HepG2 (cell line): ENCODE measurements around the gene PPP4R2. TPM values are rescaled to one million over a fixed set of nuclear protein-coding genes. Genes with fewer than 3 reads are reported as not detected.

ENCODE experiments used
- BCL6 ChIP-seq: IDR thresholded peaks from 2 replicates; pipeline ENCODE4 v1.6.1; 2016; ENCODE audit warnings: missing genetic modification reagents, missing compliant biosample characterization
- CBX1 ChIP-seq: IDR thresholded peaks from one replicate; pipeline ENCODE4 v1.6.1; 2016; ENCODE audit warnings: antibody characterized with exemption, low read depth
- CBX5 ChIP-seq: sonication (generic); formaldehyde crosslinking; IDR thresholded peaks from 2 replicates; pipeline ENCODE4 v1.4.0; 2020; ENCODE audit warnings: missing genetic modification reagents, borderline replicate concordance
- FOXA1 ChIP-seq, 2 experiments: fragments of 450-650 bp in 1 of 2; sonication (generic) in 1 of 2; formaldehyde crosslinking in 1 of 2; IDR thresholded peaks; 2 replicates each; pipeline versions ENCODE4 v1.4.0 to v1.6.1; 2016 to 2020; ENCODE audit warnings: missing genetic modification reagents in 1 of 2
- HNRNPL ChIP-seq: fragments of 200-400 bp; formaldehyde crosslinking; IDR thresholded peaks from 2 replicates; pipeline ENCODE4 v1.6.1; 2017; ENCODE audit warnings: mild to moderate bottlenecking, low read depth, low read length
- HOXA7 ChIP-seq: sonication (generic); formaldehyde crosslinking; IDR thresholded peaks from 2 replicates; pipeline ENCODE4 v1.8.1; 2022; ENCODE audit warnings: mild to moderate bottlenecking, missing genetic modification reagents, moderate library complexity
- NFRKB ChIP-seq: fragments of 450-650 bp; IDR thresholded peaks from 2 replicates; pipeline ENCODE4 v1.6.1; 2017
- POLR2G ChIP-seq: fragments of 200-400 bp; formaldehyde crosslinking; IDR thresholded peaks from 2 replicates; pipeline ENCODE4 v1.6.1; 2018; ENCODE audit warnings: mild to moderate bottlenecking, low read depth, low read length, moderate library complexity
- SOX13 ChIP-seq, 3 experiments: fragments of 450-650 bp in 1 of 3; sonication (generic) in 1 of 3; formaldehyde crosslinking in 1 of 3; IDR thresholded peaks in 2 of 3; conservative IDR thresholded peaks in 1 of 3; 2 replicates each; pipeline versions ENCODE4 v1.5.0 to v1.6.1; 2016 to 2020; ENCODE audit warnings: antibody characterized with exemption in 1 of 3, mild to moderate bottlenecking in 1 of 3, missing compliant biosample characterization in 1 of 3, missing genetic modification reagents in 1 of 3, moderate library complexity in 1 of 3
- SRF ChIP-seq: IDR thresholded peaks from 2 replicates; pipeline ENCODE4 v1.6.1; 2011; ENCODE audit warnings: mild to moderate bottlenecking, low read depth, low read length, moderate library complexity
- THYN1 ChIP-seq: sonication (generic); formaldehyde crosslinking; IDR thresholded peaks from 2 replicates; pipeline ENCODE4 v1.8.1; 2023; ENCODE audit warnings: low read depth, mild to moderate bottlenecking, moderate library complexity, missing genetic modification reagents, borderline replicate concordance
- TSC22D2 ChIP-seq: sonication (generic); formaldehyde crosslinking; IDR thresholded peaks from 2 replicates; pipeline ENCODE4 v1.5.1; 2020; ENCODE audit warnings: missing genetic modification reagents, mild to moderate bottlenecking, borderline replicate concordance
- YEATS2 ChIP-seq: sonication (generic); formaldehyde crosslinking; IDR thresholded peaks from 2 replicates; pipeline ENCODE4 v1.4.0; 2020; ENCODE audit warnings: missing genetic modification reagents, borderline replicate concordance
- YY1 ChIP-seq: IDR thresholded peaks from 2 replicates; pipeline ENCODE4 v1.6.1; 2011; ENCODE audit warnings: low read length, low read depth, moderate library complexity, mild to moderate bottlenecking; ENCODE audit not compliant: insufficient read depth, insufficient replicate concordance
- ZFP41 ChIP-seq: sonication (generic); formaldehyde crosslinking; IDR thresholded peaks from 2 replicates; pipeline ENCODE4 v1.4.0; 2020; ENCODE audit warnings: mild to moderate bottlenecking, missing genetic modification reagents, borderline replicate concordance
- ZNF256 ChIP-seq: sonication (generic); formaldehyde crosslinking; conservative IDR thresholded peaks from 2 replicates; pipeline ENCODE4 v1.4.0; 2020; ENCODE audit warnings: missing genetic modification reagents
- ZNF34 ChIP-seq: sonication (generic); formaldehyde crosslinking; IDR thresholded peaks from 2 replicates; pipeline ENCODE4 v1.4.0; 2020; ENCODE audit warnings: mild to moderate bottlenecking, missing genetic modification reagents, borderline replicate concordance
- ZNF354B ChIP-seq: sonication (generic); formaldehyde crosslinking; IDR thresholded peaks from 2 replicates; pipeline ENCODE4 v1.8.0; 2022; ENCODE audit warnings: mild to moderate bottlenecking, missing genetic modification reagents
- ZNF891 ChIP-seq: sonication (generic); formaldehyde crosslinking; IDR thresholded peaks from 2 replicates; pipeline ENCODE4 v1.5.0; 2020; ENCODE audit warnings: mild to moderate bottlenecking, missing genetic modification reagents
- polyA plus RNA-seq, 8 experiments: library from polyadenylated mRNA; depleted of rRNA in 3 of 8; stranded (reverse) in 7 of 8; unstranded in 1 of 8; fragments of >200 nt; fragmentation: Illumina TruSeq in 4 of 8; extraction: Trizol in 4 of 8; gene quantifications; 2 replicates each; pipeline versions ENCODE4 v1.2.1 to v1.2.3, GENCODE V29; 2011 to 2016; ENCODE audit warnings: low read depth in 4 of 8, missing spikeins in 1 of 8, mixed read lengths in 1 of 8; ENCODE audit not compliant: insufficient read depth in 1 of 8
- total RNA-seq, 5 experiments: library from RNA; depleted of rRNA; stranded (reverse); fragments of >200 nt; fragmentation: Illumina TruSeq; extraction: Trizol; gene quantifications; 2 replicates each; pipeline ENCODE4 v1.2.3, GENCODE V29; 2016; ENCODE audit warnings: low read depth in 1 of 5
- TF ChIP-seq, protein P1 (sequence below), 2 experiments: sonication (generic) in 1 of 2; formaldehyde crosslinking in 1 of 2; IDR thresholded peaks; 2 replicates each; pipeline versions ENCODE4 v1.4.0 to v1.6.1; 2016 to 2020; ENCODE audit warnings: borderline replicate concordance in 1 of 2, low read depth in 1 of 2, mild to moderate bottlenecking in 1 of 2, missing genetic modification reagents in 1 of 2
- TF ChIP-seq, protein P2 (sequence below): sonication (generic); formaldehyde crosslinking; IDR thresholded peaks from 2 replicates; pipeline ENCODE4 v1.4.0; 2020; ENCODE audit warnings: missing genetic modification reagents; ENCODE audit errors: not compliant biosample characterization
- TF ChIP-seq, protein P3 (sequence below): sonication (generic); formaldehyde crosslinking; IDR thresholded peaks from 2 replicates; pipeline ENCODE4 v1.8.0; 2022; ENCODE audit warnings: missing genetic modification reagents, low read depth, mild to moderate bottlenecking, borderline replicate concordance
- TF ChIP-seq, protein P4 (sequence below): IDR thresholded peaks from 2 replicates; pipeline ENCODE4 v1.6.1; 2012; ENCODE audit warnings: inconsistent platforms

PPP4R2 gene
- total and polyA plus RNA-seq, 2 of the 13 experiments (the other 11 are each of a cell fraction or from before 2014, with no cell fraction given), result 22.3 to 161 TPM

DNA sequence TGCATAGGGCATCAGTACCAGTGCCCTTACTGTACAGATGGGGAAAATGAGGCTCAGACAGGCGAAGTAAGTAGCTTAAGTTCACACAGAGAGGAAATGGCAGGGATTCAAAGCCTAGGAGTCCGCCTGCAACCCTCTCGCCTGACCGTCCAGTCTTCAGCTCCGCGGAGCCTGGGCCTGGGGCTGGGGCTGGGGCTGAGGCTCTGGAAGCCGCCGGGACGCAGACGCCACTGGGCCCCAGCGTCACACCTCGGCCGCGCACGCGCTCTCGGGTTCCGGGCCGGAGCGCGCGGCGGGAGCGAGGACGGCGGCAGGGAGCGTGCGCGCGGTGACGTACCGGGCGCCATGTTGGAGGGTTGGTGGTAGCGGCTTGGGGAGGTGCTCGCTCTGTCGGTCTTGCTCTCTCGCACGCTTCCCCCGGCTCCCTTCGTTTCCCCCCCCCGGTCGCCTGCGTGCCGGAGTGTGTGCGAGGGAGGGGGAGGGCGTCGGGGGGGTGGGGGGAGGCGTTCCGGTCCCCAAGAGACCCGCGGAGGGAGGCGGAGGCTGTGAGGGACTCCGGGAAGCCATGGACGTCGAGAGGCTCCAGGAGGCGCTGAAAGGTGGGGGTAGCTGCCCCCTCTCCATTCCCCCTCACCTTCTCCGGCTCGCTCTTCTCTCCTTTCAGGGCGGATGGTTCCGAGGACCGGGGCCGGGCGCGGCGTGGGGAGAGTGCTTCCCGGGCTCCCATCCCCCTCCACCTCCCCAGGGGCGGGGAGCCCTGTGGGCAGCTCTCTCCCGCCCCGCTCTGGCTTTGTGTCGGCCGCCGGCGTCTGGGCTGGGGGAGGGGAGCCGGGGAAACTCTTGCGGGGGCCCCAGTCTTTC, at the start of gene PPP4R2 (continued):
- TF ChIP-seq, protein P1, sequence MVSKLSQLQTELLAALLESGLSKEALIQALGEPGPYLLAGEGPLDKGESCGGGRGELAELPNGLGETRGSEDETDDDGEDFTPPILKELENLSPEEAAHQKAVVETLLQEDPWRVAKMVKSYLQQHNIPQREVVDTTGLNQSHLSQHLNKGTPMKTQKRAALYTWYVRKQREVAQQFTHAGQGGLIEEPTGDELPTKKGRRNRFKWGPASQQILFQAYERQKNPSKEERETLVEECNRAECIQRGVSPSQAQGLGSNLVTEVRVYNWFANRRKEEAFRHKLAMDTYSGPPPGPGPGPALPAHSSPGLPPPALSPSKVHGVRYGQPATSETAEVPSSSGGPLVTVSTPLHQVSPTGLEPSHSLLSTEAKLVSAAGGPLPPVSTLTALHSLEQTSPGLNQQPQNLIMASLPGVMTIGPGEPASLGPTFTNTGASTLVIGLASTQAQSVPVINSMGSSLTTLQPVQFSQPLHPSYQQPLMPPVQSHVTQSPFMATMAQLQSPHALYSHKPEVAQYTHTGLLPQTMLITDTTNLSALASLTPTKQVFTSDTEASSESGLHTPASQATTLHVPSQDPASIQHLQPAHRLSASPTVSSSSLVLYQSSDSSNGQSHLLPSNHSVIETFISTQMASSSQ (IDR thresholded peaks at IDR 0.05; ENCODE audit: low read depth), result no peak
- TF ChIP-seq, protein P1 (CRISPR knock-in tag; IDR thresholded peaks at IDR 0.05; ENCODE audit: borderline replicate concordance), result no peak; the same call in 1 of the 2 replicates
- TF ChIP-seq HNRNPL (no peak), BCL6 (CRISPR knock-in tag) (no peak), CBX5 (CRISPR knock-in tag) (no peak), TSC22D2 (CRISPR knock-in tag) (no peak), FOXA1 (IDR thresholded peaks at IDR 0.05) (no peak), FOXA1 (CRISPR knock-in tag; IDR thresholded peaks at IDR 0.05) (0 out of 2 replicates have a peak, but pooled peaks have one; percentile 17), YEATS2 (no peak), THYN1 (no peak), ZNF256 (CRISPR knock-in tag) (no peak), YY1 (peak; percentile 95), NFRKB (no peak), CBX1 (peak; percentile 16), ZNF354B (CRISPR knock-in tag) (no peak), SOX13 (IDR thresholded peaks at IDR 0.05) (no peak), SOX13 (CRISPR knock-in tag; conservative IDR thresholded peaks at IDR 0.05 in 1 of 2, IDR thresholded peaks at IDR 0.05 in 1 of 2) (peak in 1 of 2 experiments; percentile 17; a peak in 2 of 4 replicates), ZNF34 (no peak), ZNF891 (CRISPR knock-in tag) (0 out of 2 replicates have a peak, but pooled peaks have one; percentile 21), SRF (no peak), ZFP41 (no peak), POLR2G (peak; percentile 92), HOXA7 (CRISPR knock-in tag) (no peak)
- TF ChIP-seq, protein P2, sequence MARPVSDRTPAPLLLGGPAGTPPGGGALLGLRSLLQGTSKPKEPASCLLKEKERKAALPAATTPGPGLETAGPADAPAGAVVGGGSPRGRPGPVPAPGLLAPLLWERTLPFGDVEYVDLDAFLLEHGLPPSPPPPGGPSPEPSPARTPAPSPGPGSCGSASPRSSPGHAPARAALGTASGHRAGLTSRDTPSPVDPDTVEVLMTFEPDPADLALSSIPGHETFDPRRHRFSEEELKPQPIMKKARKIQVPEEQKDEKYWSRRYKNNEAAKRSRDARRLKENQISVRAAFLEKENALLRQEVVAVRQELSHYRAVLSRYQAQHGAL, result no peak
- TF ChIP-seq, protein P3, sequence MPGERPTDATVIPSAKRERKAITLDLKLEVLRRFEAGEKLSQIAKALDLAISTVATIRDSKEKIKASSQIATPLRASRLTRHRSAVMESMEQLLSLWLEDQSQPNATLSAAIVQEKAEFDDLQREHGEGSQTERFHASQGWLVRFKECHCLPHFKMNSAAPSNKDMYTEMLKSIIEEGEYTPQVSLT (CRISPR knock-in tag), result no peak
- TF ChIP-seq, protein P4, sequence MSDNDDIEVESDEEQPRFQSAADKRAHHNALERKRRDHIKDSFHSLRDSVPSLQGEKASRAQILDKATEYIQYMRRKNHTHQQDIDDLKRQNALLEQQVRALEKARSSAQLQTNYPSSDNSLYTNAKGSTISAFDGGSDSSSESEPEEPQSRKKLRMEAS, result peak; percentile 92
